Measurements from ENCODE around the gene ACE. TPM values are rescaled to one million over a fixed set of nuclear protein-coding genes. Genes with fewer than 3 reads are reported as not detected.

ACE gene
- total and polyA plus RNA-seq, 4 experiments from 2014 or later, result 1.8 to 56.7 (median 32.1) TPM

DNA sequence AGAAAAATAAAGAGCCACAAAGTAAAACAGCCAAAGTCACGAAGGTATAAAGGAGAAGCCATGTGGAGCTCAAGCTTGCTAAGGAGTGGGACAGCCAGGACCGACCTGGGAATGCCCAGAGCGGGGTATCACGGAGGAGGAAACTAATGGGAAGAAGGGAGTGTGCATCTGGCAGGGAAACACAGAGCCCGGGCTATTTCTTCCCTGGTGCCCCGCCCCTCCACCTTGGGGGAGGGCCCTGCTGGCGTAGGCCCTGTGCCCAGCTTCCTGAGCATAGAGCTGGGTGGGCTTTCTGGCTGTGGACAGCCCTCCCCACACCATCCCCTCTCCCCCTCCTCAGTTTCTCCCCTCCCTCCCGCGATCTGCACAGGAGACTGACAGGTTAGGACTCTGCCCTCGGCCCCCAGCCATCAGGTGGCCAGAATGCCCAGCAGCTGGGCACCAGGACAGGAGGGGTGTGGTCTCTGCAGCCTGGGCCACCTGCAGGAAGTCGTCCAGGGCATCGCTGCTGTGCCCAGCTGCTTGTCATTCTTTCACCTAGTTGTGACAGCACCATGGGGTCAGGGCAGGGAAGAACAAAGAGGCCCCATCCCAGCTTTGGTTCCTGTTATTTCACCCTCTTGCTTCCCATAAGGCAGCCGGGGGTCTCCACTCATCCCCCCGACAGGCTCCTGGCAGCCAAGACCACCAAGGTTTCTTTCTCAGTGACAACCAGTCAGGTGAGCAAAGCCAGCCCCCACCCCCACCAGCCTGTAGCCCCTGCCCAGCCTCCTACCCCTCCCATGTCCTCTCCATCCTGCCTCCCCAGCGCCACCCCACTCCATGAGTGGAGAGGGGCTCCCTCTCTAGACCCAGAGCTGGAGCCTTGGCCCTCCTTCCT is 66.3 kb downstream of the ACE start:
- H3K27ac Mint-ChIP-seq, result peak overlapping the region in 1 of 7 donors; percentile 34
- Histone ChIP-seq H3K27me3 (ENCODE audit: insufficient read depth, low read length) (peaks cover 4% of the 10 kb centered on the region), H3K9me3 (ENCODE audit: control insufficient read depth in 1 of 2, low read length in 2 of 2) (no peaks in the 10 kb centered on the region), H3K4me3 (ENCODE audit: low read length in 2 of 2) (no peak overlapping the region), H3K4me1 (ENCODE audit: insufficient read depth, low read length) (peaks cover 4% of the 10 kb centered on the region), H3K27ac (ENCODE audit: low read depth, low read length) (no peak overlapping the region), H3K36me3 (ENCODE audit: insufficient read depth, low read length) (no peaks in the 10 kb centered on the region)
- ChIA-PET CTCF (ENCODE audit: partially characterized antibody) (interaction anchor here (1.1 kb wide), 1 partner anchor 69 kb away, joined by 4 read pairs; no protein-coding TSS in a partner anchor), POLR2A (ENCODE audit: partially characterized antibody) (interaction anchor here (1.0 kb wide), 1 partner anchor 22 kb away, joined by 3 read pairs; no protein-coding TSS in a partner anchor)
- peaks cover 16 to 22% of the 10 kb centered on the region in 2 donors for H3K27me3 Mint-ChIP-seq
- H3K4me1 Mint-ChIP-seq, result peaks cover 2 to 16% (median 6%) of the 10 kb centered on the region in 4 donors
- peak overlapping the region in 1 of 8 donors; percentile 17 for H3K4me3 Mint-ChIP-seq
- no peaks in the 10 kb centered on the region for H3K36me3 Mint-ChIP-seq
- no peaks in the 10 kb centered on the region for H3K9me3 Mint-ChIP-seq
- intact Hi-C loops (cut with micrococcal nuclease), result no loop called here
- no peak for DNase-seq

DNA sequence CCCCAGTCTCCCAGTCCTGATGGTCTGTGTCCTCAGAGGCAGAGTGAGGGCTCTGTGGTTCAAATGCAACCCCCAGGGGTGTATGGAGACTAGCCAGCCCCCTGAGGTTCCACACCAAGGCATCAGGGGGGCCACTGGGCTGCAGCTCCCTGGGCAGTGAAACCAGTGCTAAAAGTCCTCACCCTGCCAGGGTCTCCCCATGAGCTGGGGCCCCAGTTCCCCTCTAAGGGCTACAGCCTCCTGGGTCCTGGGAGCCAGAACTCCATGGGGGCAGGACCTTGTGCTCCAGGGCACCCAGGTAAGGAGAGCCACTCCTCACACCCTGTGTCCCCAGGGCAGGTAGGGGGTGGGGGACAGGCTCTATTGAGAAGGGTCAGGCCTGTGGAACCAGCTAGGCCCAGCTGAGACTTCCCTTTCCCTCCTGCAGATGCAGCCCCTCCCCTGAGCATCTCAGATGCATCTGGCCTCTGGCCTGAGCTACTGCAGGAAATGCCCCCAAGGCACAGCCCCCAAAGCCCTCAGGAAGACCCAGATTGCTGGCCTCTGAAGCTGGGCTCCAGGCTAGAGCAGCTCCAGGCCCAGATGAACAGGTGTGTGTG is 67.1 kb downstream of the ACE start:
- Mint-ChIP-seq H3K27ac (no peak overlapping the region), H3K4me3 (no peak overlapping the region), H3K4me1 (peaks cover 0 to 11% (median 2%) of the 10 kb centered on the region in 4 donors), H3K9me3 (no peaks in the 10 kb centered on the region), H3K27me3 (peaks cover 9 to 17% of the 10 kb centered on the region in 2 donors), H3K36me3 (no peaks in the 10 kb centered on the region)
- POLR2A ChIA-PET (ENCODE audit: partially characterized antibody), result interaction anchor here (0.6 to 1.0 kb wide), 2 partner anchors 21 to 115 kb away, joined by 3 to 4 read pairs; no protein-coding TSS in a partner anchor
- H3K4me1 ChIP-seq (ENCODE audit: insufficient read depth, low read length), result no peaks in the 10 kb centered on the region
- CTCF ChIA-PET (ENCODE audit: partially characterized antibody), result interaction anchor here (1.0 to 1.2 kb wide), 2 partner anchors 67 to 137 kb away, joined by 3 read pairs; partner anchors contain the start of gene ACE
- no peaks in the 10 kb centered on the region for H3K9me3 ChIP-seq (ENCODE audit: control insufficient read depth in 1 of 2, low read length in 2 of 2)
- DNase-seq, result no peak
- H3K36me3 ChIP-seq (ENCODE audit: insufficient read depth, low read length), result no peaks in the 10 kb centered on the region
- H3K27me3 ChIP-seq (ENCODE audit: insufficient read depth, low read length), result no peaks in the 10 kb centered on the region
- H3K27ac ChIP-seq (ENCODE audit: low read depth, low read length), result no peak overlapping the region
- H3K4me3 ChIP-seq (ENCODE audit: low read length in 2 of 2), result no peak overlapping the region
- intact Hi-C loops (cut with micrococcal nuclease), result no loop called here

DNA sequence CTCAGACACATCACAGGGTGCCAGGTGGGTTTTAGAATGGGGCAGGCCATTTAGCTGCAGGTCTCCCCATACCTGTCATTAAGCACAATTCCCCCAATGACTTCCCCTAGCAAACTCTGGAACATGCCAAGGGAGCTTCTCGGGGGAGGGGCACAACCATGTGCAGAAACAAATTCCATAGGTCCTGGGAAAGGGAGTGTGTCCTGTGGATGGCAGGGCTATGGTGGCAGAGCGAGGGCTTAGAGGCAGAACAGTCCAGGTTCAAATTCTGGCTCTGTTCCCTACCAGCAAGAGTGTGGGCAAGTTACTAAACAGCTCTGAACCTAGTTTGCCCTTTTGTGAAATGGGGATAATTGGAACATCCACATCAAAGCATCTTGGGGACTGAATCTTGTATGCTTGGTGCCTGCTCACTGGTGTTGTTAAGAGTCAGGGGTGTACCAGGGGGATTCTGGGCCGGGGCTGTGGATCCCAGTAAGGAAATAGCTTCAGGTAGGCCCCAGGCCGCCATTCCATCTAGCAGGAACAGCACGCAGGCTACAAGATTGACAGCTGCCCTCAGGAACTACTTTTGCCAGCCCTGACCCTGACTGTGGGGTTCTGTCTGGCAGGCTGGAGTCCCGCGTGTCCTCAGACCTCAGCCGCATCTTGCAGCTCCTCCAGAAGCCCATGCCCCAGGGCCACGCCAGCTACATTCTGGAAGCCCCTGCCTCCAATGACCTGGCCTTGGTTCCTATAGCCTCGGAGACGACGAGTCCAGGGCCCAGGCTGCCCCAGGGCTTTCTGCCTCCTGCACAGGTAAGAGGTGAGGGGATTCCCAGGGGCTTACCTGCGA is 67.8 kb downstream of the ACE start:
- ChIA-PET POLR2A (ENCODE audit: partially characterized antibody) (interaction anchor here (0.6 to 1.0 kb wide), 2 partner anchors 20 to 116 kb away, joined by 3 to 4 read pairs; no protein-coding TSS in a partner anchor), CTCF (ENCODE audit: partially characterized antibody) (interaction anchor here (1.0 to 1.2 kb wide), 2 partner anchors 67 to 138 kb away, joined by 3 read pairs; partner anchors contain the start of gene ACE)
- no peak overlapping the region for H3K27ac ChIP-seq (ENCODE audit: low read depth, low read length)
- no peak for DNase-seq
- H3K27ac Mint-ChIP-seq, result no peak overlapping the region
- H3K9me3 Mint-ChIP-seq, result no peaks in the 10 kb centered on the region
- H3K9me3 ChIP-seq (ENCODE audit: control insufficient read depth in 1 of 2, low read length in 2 of 2), result no peaks in the 10 kb centered on the region
- H3K27me3 ChIP-seq (ENCODE audit: insufficient read depth, low read length), result no peaks in the 10 kb centered on the region
- H3K4me3 ChIP-seq (ENCODE audit: low read length in 2 of 2), result no peak overlapping the region
- intact Hi-C loops (cut with micrococcal nuclease), result no loop called here
- H3K36me3 ChIP-seq (ENCODE audit: insufficient read depth, low read length), result no peaks in the 10 kb centered on the region
- no peaks in the 10 kb centered on the region for H3K36me3 Mint-ChIP-seq
- H3K4me1 Mint-ChIP-seq, result peaks cover 0 to 6% (median 0%) of the 10 kb centered on the region in 4 donors
- H3K4me1 ChIP-seq (ENCODE audit: insufficient read depth, low read length), result peaks cover 7% of the 10 kb centered on the region
- H3K27me3 Mint-ChIP-seq, result peaks cover 3 to 9% of the 10 kb centered on the region in 2 donors
- H3K4me3 Mint-ChIP-seq, result no peak overlapping the region

DNA sequence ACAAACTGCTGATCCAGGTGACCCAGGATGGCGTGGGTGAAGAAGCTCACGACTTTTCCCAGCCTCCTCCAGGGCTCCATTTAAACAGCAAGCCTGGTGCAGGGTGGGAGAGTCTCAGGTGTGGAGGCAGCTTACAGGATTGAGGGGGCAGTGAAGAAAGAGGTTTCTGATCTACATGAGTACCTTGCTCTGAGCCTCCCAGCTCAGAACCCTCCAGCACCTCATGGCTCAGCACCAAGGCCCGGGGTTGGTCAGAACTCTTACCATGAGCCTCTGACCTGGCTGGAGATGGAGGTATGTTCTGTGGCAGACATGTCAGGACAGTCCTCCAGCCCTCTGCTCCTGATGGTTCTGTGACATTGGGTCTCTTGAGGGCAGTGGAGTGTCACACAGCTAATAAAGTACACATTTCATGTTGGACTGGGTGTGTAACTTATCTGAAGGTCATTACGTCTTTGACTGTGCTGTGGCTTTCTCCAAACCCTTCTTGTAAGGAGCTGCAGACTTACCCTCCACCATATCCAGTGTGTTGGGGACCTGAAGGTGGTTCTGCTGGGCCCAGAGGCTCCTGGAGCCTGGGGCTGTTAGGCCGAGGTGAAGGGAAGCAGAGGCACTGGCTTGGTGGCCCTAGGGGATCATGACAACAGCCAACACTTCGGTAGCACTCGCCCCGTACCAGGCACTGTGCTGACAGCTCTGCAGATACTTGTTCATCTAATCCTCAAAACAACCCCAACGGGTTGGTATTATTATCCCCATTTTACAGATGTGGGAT is 69.6 kb downstream of the ACE start:
- H3K27me3 Mint-ChIP-seq, result no peaks in the 10 kb centered on the region
- ChIA-PET POLR2A (ENCODE audit: partially characterized antibody) (no interaction called here), CTCF (ENCODE audit: partially characterized antibody) (interaction anchor here (1.0 kb wide), 1 partner anchor 68 kb away, joined by 3 read pairs; no protein-coding TSS in a partner anchor)
- intact Hi-C loops (cut with micrococcal nuclease), result no loop called here
- Histone ChIP-seq H3K4me3 (ENCODE audit: low read length in 2 of 2) (no peak overlapping the region), H3K4me1 (ENCODE audit: insufficient read depth, low read length) (peaks cover 8% of the 10 kb centered on the region), H3K27me3 (ENCODE audit: insufficient read depth, low read length) (no peaks in the 10 kb centered on the region), H3K27ac (ENCODE audit: low read depth, low read length) (no peak overlapping the region), H3K9me3 (ENCODE audit: control insufficient read depth in 1 of 2, low read length in 2 of 2) (no peaks in the 10 kb centered on the region), H3K36me3 (ENCODE audit: insufficient read depth, low read length) (no peaks in the 10 kb centered on the region)
- H3K27ac Mint-ChIP-seq, result peak overlapping the region in 2 of 7 donors; percentile 17 to 59
- peaks cover 2 to 16% (median 3%) of the 10 kb centered on the region in 4 donors for H3K4me1 Mint-ChIP-seq
- H3K36me3 Mint-ChIP-seq, result peaks cover 0 to 12% of the 10 kb centered on the region in 2 donors
- no peak overlapping the region for H3K4me3 Mint-ChIP-seq
- DNase-seq, result no peak
- no peaks in the 10 kb centered on the region for H3K9me3 Mint-ChIP-seq

DNA sequence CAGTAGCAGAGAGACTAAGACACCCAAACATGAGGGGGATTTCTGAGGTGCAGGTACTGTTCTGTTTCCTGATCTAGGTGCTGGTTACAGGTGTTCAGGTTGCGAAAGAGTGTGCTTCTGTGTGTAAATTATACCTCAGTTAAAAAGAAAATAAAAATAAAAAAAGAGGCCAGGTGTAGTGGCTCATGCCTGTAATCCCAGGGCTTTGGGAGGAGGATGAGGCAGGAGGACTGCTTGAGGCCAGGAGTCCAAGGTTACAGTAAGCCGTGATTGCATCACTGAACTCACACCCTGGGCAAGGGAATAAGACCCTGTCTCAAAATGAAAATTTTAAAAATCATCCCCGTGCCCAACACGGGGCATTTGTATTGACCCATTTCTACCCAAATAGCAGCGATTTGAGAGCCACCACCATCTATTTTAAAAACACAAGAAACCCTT is 70.2 kb downstream of the ACE start:
- H3K4me1 ChIP-seq (ENCODE audit: insufficient read depth, low read length), result peaks cover 10% of the 10 kb centered on the region
- ChIA-PET CTCF (ENCODE audit: partially characterized antibody) (no interaction called here), POLR2A (ENCODE audit: partially characterized antibody) (no interaction called here)
- H3K27ac ChIP-seq (ENCODE audit: low read depth, low read length), result no peak overlapping the region
- Mint-ChIP-seq H3K4me1 (peaks cover 4 to 22% (median 8%) of the 10 kb centered on the region in 4 donors), H3K4me3 (no peak overlapping the region), H3K27ac (peak overlapping the region in 3 of 7 donors; percentile 17 to 59 (median 31)), H3K36me3 (peaks cover 0 to 14% of the 10 kb centered on the region in 2 donors), H3K9me3 (no peaks in the 10 kb centered on the region), H3K27me3 (no peaks in the 10 kb centered on the region)
- DNase-seq, result no peak
- no peak overlapping the region for H3K4me3 ChIP-seq (ENCODE audit: low read length in 2 of 2)
- H3K27me3 ChIP-seq (ENCODE audit: insufficient read depth, low read length), result no peaks in the 10 kb centered on the region
- no peaks in the 10 kb centered on the region for H3K36me3 ChIP-seq (ENCODE audit: insufficient read depth, low read length)
- intact Hi-C loops (cut with micrococcal nuclease), result no loop called here
- no peaks in the 10 kb centered on the region for H3K9me3 ChIP-seq (ENCODE audit: control insufficient read depth in 1 of 2, low read length in 2 of 2)
